HEK293 (cell line): Measurements from ENCODE around the gene SLC39A5.

Source experiments
- CTCF ChIA-PET: fragments of 350-600 bp; formaldehyde crosslinking; extraction: SDS; loops from one replicate; lab custom pipeline; 2021; ENCODE audit warnings: antibody characterized with exemption; lab: Yijun Ruan, JAX
- POLR2A ChIA-PET: fragments of 300-600 bp; formaldehyde crosslinking; extraction: SDS; loops from one replicate; lab custom pipeline; 2020; ENCODE audit warnings: antibody characterized with exemption, inconsistent platforms; lab: Yijun Ruan, JAX
- H3K27ac ChIP-seq: fragments of 200-500 bp; sonication (Bioruptor generic); 2 replicates; pipeline ENCODE4 v1.5.1; 2014; ENCODE audit warnings: low read depth, low read length, control low read depth, inconsistent platforms; ENCODE audit errors: extremely low read depth
- H3K36me3 ChIP-seq, 2 experiments: fragments of 200-500 bp in 1 of 2; sonication (Bioruptor generic) in 1 of 2; 1 replicate in 1 of 2; 2 replicates in 1 of 2; pipeline ENCODE4 v1.5.1; 2014 to 2017; ENCODE audit warnings: inconsistent platforms in 2 of 2, low read length in 2 of 2; ENCODE audit not compliant: control insufficient read depth in 2 of 2, insufficient read depth in 1 of 2
- H3K4me1 ChIP-seq: fragments of 200-500 bp; sonication (Bioruptor generic); 2 replicates; pipeline ENCODE4 v1.5.1; 2014; ENCODE audit warnings: mild to moderate bottlenecking, low read length, inconsistent platforms; ENCODE audit not compliant: control insufficient read depth, insufficient read depth
- H3K4me3 ChIP-seq: 2 replicates; pipeline ENCODE4 v1.5.1; 2011; ENCODE audit warnings: low read depth, mild to moderate bottlenecking, control low read depth, low read length, moderate library complexity
- H3K9me3 ChIP-seq: fragments of 200-500 bp; sonication (Bioruptor generic); 2 replicates; pipeline ENCODE4 v1.5.1; 2014; ENCODE audit warnings: low read depth, low read length, inconsistent platforms; ENCODE audit not compliant: control insufficient read depth, insufficient read depth
- HOXC10 ChIP-seq: sonication (generic); formaldehyde crosslinking; IDR thresholded peaks from 2 replicates; pipeline ENCODE4 v1.8.1; 2023; ENCODE audit warnings: mild to moderate bottlenecking, missing genetic modification reagents
- KLF16 ChIP-seq: fragments of 450-650 bp; formaldehyde crosslinking; IDR thresholded peaks from 2 replicates; pipeline ENCODE4 v1.5.1; 2017; ENCODE audit warnings: missing biosample characterization, missing genetic modification characterization
- REST ChIP-seq: fragments of 450-650 bp; formaldehyde crosslinking; IDR thresholded peaks from 2 replicates; pipeline ENCODE4 v1.5.1; 2016; ENCODE audit warnings: missing biosample characterization, missing genetic modification characterization
- YY2 ChIP-seq: fragments of 450-650 bp; formaldehyde crosslinking; IDR thresholded peaks from 2 replicates; pipeline ENCODE4 v1.5.1; 2016; ENCODE audit warnings: missing biosample characterization, missing genetic modification characterization
- ZIC2 ChIP-seq: fragments of 450-650 bp; formaldehyde crosslinking; IDR thresholded peaks from 2 replicates; pipeline ENCODE4 v1.5.1; 2016; ENCODE audit warnings: missing biosample characterization, missing genetic modification characterization
- ZNF140 ChIP-seq: fragments of 450-650 bp; formaldehyde crosslinking; IDR thresholded peaks from 2 replicates; pipeline ENCODE4 v1.5.1; 2016; ENCODE audit warnings: missing biosample characterization, missing genetic modification characterization
- ZNF175 ChIP-seq: fragments of 450-650 bp; formaldehyde crosslinking; IDR thresholded peaks from 2 replicates; pipeline ENCODE4 v1.5.1; 2016; ENCODE audit warnings: missing biosample characterization, missing genetic modification characterization
- ZNF416 ChIP-seq: fragments of 450-650 bp; formaldehyde crosslinking; IDR thresholded peaks from 2 replicates; pipeline ENCODE4 v1.5.1; 2016; ENCODE audit warnings: missing biosample characterization, missing genetic modification characterization
- ZNF501 ChIP-seq: fragments of 450-650 bp; formaldehyde crosslinking; IDR thresholded peaks from 2 replicates; pipeline ENCODE4 v1.5.1; 2016; ENCODE audit warnings: missing biosample characterization, missing genetic modification characterization
- ZNF514 ChIP-seq: fragments of 450-650 bp; formaldehyde crosslinking; IDR thresholded peaks from 2 replicates; pipeline ENCODE4 v1.5.1; 2016; ENCODE audit warnings: missing biosample characterization, missing genetic modification characterization
- ZNF518A ChIP-seq: fragments of 450-650 bp; formaldehyde crosslinking; conservative IDR thresholded peaks from 2 replicates; pipeline ENCODE4 v1.5.1; 2016; ENCODE audit warnings: low read depth, missing biosample characterization, missing genetic modification characterization
- ZNF639 ChIP-seq: fragments of 450-650 bp; formaldehyde crosslinking; IDR thresholded peaks from 2 replicates; pipeline ENCODE4 v1.5.1; 2016; ENCODE audit warnings: missing biosample characterization, missing genetic modification characterization
- ZNF837 ChIP-seq: fragments of 450-650 bp; formaldehyde crosslinking; IDR thresholded peaks from 2 replicates; pipeline ENCODE4 v1.5.1; 2016; ENCODE audit warnings: missing biosample characterization, missing genetic modification characterization
- ZXDB ChIP-seq: fragments of 450-650 bp; formaldehyde crosslinking; IDR thresholded peaks from 2 replicates; pipeline ENCODE4 v1.5.1; 2016; ENCODE audit warnings: missing biosample characterization, missing genetic modification characterization

Gene SLC39A5

GRCh38 chr12:56248711-56249110, 18.9 kb downstream of the SLC39A5 start (continued):
- TF ChIP-seq ZNF416 = no peak
- TF ChIP-seq ZXDB (tag by site-specific recombination) = no peak

GRCh38 chr12:56252649-56253048, 22.8 kb downstream of the SLC39A5 start:
- Histone ChIP-seq H3K9me3 (no peaks in the 10 kb centered on the region), H3K27ac (no peak overlapping the region), H3K36me3 (peaks cover 54 to 86% of the 10 kb centered on the region in 2 experiments), H3K4me3 (no peak overlapping the region), H3K4me1 (peaks cover 9% of the 10 kb centered on the region)
- ChIA-PET POLR2A (no interaction called here), CTCF (interaction anchor here (0.6 to 1.4 kb wide), 4 partner anchors 14 to 223 kb away, joined by 3 to 5 read pairs (median 4); partner anchors contain the start of genes COQ10A and SPRYD4)
- TF ChIP-seq ZNF639 (tag by site-specific recombination) = no peak
- TF ChIP-seq ZNF501 (tag by site-specific recombination) = no peak

GRCh38 chr12:56253091-56253490, 23.2 kb downstream of the SLC39A5 start:
- no peak overlapping the region for H3K4me3 ChIP-seq
- TF ChIP-seq KLF16 (tag by site-specific recombination) (no peak), REST (tag by site-specific recombination) (no peak), HOXC10 (CRISPR knock-in tag) (no peak), YY2 (tag by site-specific recombination) (no peak)
- ChIA-PET CTCF (interaction anchor here (0.6 to 1.4 kb wide), 5 partner anchors 14 to 223 kb away, joined by 3 to 5 read pairs (median 4); partner anchors contain the start of genes COQ10A and SPRYD4), POLR2A (interaction anchor here (1.7 kb wide), 1 partner anchor 14 kb away, joined by 6 read pairs; the partner anchor contains the start of gene COQ10A)
- no peak overlapping the region for H3K27ac ChIP-seq
- H3K9me3 ChIP-seq = no peaks in the 10 kb centered on the region
- H3K36me3 ChIP-seq = peaks cover 54 to 82% of the 10 kb centered on the region in 2 experiments
- H3K4me1 ChIP-seq = peaks cover 9% of the 10 kb centered on the region

DNA sequence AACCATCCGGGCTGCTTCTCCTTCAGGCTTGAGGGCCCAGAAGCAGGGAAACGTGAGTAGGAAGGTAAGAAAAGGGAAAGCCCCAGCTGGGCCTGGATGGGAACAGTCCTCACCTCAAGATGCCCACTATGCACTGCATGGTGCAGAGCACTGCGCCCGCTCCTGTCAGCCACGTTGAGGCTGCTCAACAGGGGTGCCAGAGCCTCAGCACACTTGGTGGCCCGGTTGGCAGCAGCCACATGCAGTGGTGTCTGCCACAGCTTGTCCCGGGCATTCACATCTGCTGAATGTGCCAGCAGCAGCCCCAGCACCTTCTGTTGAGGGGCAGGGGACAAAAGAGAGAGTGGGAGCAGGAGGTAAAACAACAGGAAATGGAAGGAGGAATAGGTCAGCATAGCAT, 25.8 kb downstream of the SLC39A5 start:
- CTCF ChIA-PET = interaction anchor here (0.6 to 2.3 kb wide), 8 partner anchors 8 to 136 kb away, joined by 3 to 10 read pairs (median 5); partner anchors contain the start of gene SMARCC2

GRCh38 chr12:56256326-56256960, 26.6 kb downstream of the SLC39A5 start:
- H3K36me3 ChIP-seq = peaks cover 30 to 58% of the 10 kb centered on the region in 2 experiments
- H3K9me3 ChIP-seq = no peaks in the 10 kb centered on the region
- ChIA-PET CTCF (interaction anchor here (0.5 to 2.3 kb wide), 16 partner anchors 10 to 1875 kb away, joined by 3 to 10 read pairs (median 4); partner anchors contain the start of genes RNF41 and SMARCC2), POLR2A (interaction anchor here (0.6 to 3.5 kb wide), 5 partner anchors 9 to 101 kb away, joined by 3 to 26 read pairs (median 3); partner anchors contain the start of gene COQ10A)
- H3K27ac ChIP-seq = no peak overlapping the region; the same call in 1 of the 2 replicates
- H3K4me3 ChIP-seq = no peak overlapping the region
- peaks cover 13% of the 10 kb centered on the region for H3K4me1 ChIP-seq
- no peak for TF ChIP-seq ZNF140 (tag by site-specific recombination)
- no peak for TF ChIP-seq ZNF837 (tag by site-specific recombination)
- TF ChIP-seq ZNF175 = no peak
- no peak for TF ChIP-seq ZNF518A (tag by site-specific recombination)

More for the DNA sequence above, 25.8 kb downstream of the SLC39A5 start:
- Histone ChIP-seq H3K4me1 (peaks cover 13% of the 10 kb centered on the region), H3K4me3 (no peak overlapping the region), H3K27ac (no peak overlapping the region), H3K9me3 (no peaks in the 10 kb centered on the region), H3K36me3 (peaks cover 38 to 61% of the 10 kb centered on the region in 2 experiments)
- POLR2A ChIA-PET = interaction anchor here (0.6 to 3.5 kb wide), 2 partner anchors 12 to 54 kb away, joined by 4 to 26 read pairs; partner anchors contain the start of gene COQ10A
- TF ChIP-seq ZIC2 (tag by site-specific recombination) (peak; percentile 24; the same call in 1 of the 2 replicates), ZNF514 (tag by site-specific recombination) (no peak)
